SH-SY5Y (cell line): Measurements from ENCODE around the gene APBB1IP.

Source experiments
- GATA2 ChIP-seq: IDR thresholded peaks from 2 replicates; pipeline ENCODE4 v1.6.1; 2011; ENCODE audit warnings: mild to moderate bottlenecking, low read depth, low read length
- GATA3 ChIP-seq: IDR thresholded peaks from 2 replicates; pipeline ENCODE4 v1.6.1; 2011; ENCODE audit warnings: low read depth, mild to moderate bottlenecking, low read length, moderate library complexity

GRCh38 chr10:26478061-26478460 lies 39.9 kb downstream of the APBB1IP start:
- no peak for TF ChIP-seq GATA2
- no peak for TF ChIP-seq GATA3
